NCI-H226 (cell line): Measurements from ENCODE around the gene GSTM3.
"Not testable (repeated sequence)": the region's sequence is repeated elsewhere in the genome, so short reads cannot be mapped to it uniquely, and the experiment has no call there.

Experiments
- DNase-seq: peaks from one replicate; pipeline ENCODE4 v3.0.0-alpha.2; 2015

GSTM3 gene

DNA sequence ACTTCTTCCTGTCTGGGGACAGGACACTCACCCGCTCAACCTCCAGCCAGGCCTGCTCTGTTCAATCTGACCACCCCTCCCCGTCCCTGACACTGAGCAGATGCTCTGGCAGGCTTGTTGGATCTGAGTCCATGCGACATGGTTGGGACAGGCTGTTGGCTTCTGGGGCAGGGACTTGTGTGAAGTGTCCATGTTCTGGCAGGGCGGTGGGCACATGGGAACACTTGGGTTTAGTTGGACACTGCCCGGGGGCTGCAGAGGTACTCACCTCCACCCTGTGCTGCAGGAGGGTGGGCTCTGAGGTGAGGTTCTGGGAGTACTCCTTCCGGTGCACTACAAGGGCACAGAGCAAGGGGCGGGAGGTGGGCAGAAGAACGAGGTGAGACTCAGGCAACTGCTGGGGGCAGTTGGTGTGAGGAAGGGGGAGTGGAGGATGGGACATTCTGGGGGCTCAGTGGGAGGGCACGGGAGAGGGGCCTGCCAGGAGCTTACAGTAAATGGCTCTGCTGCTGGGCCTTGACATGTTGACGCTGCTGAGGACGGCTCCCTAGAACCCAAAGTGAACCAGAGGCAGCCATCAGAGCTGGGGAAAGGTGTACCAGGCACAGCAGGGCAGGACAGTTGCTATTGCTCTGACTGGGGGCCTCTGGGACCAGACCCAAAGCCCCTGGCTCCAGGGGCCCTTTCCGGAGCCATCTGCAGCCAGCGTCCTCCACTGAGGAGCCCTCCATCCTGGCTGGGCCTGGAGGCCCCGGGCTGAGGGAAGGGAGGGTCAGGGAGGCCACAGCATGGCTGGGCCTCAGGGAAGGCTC is 20.6 kb upstream of the GSTM3 start:
- no peak for DNase-seq

DNA sequence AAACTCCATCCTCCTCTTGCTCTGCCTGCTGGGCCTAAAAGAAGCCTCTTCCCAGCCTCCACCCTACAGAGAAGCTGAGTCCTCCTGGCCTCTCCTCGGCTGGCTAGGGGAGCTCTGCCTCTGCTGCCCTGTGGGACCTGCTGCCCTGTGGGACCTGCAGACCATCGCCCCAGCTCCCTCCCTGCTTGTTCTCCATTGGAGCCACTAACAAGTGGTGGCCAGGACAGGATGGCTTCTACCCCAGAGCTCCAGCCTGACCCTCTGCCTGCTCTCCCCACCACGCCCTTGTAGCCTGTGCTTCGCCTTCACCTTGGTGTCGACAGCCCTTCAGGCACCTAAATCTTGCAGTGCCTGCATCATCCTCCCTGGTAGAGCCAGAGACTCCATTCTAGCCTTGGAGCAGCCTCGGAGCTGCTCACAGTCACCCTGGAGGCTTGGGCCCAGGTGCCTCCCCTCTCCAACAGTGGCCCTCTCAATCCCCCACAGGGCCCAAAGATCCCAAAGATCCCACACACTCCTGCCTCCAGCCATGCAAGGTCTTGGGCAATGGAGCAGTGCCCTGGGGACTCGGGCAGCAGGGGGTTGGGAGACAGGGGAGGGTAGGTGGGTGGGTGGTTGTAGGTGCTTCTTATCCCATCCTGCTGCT is 19.9 kb upstream of the GSTM3 start:
- DNase-seq, result no peak

DNA sequence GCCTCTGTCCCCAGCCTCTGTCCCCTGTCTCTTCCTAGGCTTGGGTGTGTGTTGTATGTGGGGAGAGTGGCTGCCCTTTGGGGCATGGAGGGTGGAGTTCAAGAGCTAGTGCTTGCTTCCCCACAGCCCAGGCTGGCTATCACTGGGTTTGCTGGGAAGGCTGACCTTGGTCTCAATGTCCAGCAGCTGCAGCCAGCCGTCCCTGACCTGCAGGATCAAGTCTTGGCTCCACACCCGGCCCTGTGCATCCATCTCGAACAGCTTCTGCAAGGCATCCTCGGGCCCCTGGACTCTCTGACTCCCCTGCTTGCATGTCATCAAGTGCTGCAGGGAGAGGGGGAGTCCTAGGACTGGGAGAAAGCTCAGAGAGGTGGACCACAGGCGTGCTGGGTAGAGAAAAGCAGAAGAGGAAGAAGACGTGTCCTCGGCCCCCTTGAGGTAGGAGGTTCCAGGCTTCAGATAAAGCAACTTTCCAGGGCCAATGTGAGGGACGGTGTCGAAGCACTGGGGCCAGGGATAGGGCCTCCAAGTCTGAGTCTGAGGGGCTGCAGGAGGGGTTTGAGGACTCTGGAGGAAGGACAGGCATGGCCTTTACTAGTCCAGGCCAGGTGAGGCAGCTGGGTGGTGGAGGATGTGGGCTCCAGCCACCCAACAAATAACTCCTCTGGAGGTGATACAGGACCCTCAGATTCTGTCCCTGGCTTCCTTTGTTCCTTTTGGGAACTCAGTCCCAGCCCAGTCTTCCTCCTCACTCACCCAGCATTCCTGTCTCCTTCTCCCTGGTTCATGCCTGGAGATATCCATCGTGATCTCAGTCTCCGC is 18.9 kb upstream of the GSTM3 start:
- no peak for DNase-seq

DNA sequence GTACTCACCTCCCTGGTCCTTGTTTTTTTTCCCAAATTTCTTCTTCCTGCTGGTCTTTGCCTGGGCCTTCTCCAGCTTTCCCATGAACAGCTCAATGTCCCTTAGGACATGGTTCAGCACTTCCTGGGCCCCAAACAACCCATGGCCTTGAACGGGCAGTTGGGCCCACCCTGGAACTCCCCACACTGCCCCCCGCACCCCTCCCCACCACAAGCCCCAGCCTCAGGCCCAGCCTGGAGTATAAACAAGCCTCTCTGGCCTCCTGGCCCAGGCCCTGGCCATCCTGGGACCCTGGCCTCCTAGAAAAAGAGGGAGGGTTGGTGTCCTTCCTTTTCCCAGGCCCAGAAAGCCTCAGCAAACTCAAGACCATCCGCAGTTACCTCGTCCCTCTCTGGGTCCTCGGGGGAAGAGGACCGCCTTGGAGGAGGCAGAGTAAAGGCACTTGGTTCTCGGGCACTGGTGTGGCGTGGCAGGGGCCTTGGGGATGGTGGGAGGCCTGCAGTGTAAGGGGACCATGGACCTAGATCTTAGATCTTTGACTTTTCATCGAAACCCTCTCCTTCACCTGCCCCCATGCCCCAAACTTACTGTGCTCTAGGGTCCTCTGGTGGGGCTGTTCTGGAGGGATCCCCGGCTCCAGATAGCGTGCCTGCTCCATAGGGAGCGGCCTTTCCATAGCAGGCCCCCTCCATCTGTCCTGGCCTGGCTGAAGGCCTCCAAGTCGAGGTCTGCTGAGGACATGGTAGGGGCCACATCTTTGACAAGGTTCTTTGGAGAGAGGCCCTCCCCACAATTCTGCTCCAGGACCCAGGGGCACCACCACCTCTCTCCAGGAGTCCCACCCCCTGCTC is 17.3 kb upstream of the GSTM3 start:
- DNase-seq, result no peak

DNA sequence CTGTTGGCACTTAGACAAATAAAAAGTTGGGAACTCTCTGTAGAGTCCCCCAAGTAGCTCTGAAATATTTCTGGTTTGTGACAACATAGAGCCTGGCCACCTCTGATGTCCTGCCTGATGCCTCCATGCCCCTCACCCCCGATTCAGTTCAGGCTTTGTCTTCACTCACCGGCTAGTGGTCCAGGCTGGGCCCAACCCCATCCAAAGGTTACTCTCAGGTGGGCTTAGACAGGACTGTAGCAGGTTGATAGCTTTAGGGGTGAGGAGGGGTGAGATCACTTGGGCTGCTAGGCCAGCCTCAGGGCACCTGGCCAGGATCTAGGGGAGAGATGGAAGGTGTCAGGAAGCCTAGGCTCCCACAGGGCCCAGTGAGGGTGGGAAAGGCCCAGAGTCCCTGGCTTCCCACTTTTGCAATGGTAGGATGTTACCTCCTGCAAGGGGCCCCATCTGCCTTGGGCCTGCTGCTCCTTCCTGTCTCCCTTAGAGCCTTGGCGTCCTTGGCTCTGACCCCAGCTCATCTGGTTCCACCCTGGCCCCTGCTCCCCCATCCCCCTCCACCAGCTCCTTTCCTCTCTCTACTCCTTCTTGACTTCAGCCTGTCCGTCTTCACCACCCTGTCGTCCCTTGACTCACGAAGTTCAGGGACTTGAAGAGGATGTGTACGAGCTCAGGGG is 16.1 kb upstream of the GSTM3 start:
- DNase-seq, result no peak

DNA sequence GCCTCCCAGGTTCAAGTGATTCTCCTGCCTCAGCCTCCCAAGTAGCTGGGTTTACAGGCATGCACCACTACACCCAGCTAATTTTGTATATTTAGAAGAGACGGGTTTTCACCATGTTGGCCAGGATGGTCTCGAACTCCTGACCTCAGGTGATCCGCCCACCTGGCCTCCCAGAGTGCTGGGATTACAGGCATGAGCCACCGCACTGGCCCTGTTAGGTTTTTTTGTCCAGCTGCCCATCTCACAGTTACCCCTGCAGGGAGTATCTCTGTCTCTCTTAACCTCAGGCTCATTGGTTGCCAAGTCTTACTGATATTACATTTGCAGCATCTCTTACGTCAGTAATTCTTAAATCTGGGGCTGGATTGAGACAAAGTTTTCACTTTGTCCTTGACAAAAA is 15.5 kb upstream of the GSTM3 start:
- DNase-seq, result not testable (repeated sequence)

DNA sequence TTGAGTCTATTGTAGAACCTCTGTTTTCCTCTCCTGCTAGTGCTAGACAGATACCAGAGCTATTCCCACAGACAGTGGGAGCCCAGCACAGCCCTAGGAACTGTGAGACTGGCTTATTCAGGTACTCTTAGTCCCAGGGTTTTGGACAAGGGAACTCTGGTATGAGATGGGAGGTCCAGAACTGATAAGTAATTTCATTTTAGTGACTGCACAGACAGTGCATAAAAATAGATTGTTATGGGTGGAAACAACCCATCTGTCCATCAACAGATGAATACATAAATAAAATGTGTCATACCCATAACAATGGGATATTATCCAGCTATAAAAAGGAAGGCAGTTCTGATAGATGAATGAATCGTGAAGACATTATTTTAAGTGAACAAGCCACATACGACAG is 13.9 kb upstream of the GSTM3 start:
- DNase-seq, result no peak

DNA sequence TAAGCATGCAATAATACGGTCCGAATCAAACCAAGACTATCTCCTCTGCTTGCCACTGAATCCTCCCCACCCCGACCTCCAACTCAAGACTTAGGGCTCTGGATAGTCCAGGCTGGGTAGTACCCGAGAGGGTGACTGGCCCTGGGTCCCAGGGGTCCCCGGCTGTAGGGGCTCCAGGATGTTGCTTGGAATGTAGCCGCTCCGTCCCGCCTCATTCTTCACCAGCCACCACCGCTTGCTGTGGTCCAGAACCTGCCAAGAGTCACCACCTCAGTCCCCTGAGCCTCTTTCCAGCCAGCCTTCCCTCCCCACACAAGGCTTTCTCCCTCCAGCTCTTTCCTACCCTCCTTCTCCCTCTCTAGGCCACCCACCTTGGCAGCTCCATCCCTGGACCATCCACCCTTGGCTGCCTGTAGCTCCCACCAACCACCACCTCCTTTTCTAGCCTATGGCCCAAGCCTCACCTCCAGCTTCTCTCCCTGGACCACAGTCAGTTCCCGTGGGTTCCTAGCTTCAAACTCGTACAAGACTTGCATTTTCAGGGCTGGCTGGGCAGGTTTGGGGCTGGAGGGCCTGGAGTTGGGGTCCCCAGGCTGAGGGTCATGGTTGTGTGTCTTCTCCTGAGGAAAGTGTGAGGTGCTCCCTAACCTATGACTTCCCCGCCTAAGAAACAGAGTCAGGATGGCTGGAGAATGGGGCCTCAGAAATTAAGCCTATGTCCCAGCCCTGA is 10.9 kb upstream of the GSTM3 start:
- DNase-seq, result no peak

DNA sequence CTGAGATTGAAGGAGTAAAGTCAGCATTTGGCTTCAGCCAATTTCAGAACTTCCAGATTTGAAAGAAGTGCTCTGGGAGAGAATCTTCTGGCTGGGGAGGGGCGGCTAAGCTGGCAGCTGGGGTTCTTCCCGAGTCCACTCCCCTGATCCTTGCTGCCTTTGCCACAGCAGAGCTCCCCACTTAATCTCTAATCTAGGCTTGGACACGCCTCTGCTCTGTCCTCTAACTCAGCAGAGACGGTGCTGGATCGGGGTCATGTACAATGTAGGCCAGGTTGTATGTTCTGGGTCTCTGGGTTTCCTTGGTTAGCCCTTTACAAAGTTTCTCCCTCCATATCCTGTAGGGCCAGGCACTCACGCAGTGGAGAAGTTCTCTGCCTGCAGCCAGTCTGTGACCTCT is 10.1 kb upstream of the GSTM3 start:
- DNase-seq, result no peak

DNA sequence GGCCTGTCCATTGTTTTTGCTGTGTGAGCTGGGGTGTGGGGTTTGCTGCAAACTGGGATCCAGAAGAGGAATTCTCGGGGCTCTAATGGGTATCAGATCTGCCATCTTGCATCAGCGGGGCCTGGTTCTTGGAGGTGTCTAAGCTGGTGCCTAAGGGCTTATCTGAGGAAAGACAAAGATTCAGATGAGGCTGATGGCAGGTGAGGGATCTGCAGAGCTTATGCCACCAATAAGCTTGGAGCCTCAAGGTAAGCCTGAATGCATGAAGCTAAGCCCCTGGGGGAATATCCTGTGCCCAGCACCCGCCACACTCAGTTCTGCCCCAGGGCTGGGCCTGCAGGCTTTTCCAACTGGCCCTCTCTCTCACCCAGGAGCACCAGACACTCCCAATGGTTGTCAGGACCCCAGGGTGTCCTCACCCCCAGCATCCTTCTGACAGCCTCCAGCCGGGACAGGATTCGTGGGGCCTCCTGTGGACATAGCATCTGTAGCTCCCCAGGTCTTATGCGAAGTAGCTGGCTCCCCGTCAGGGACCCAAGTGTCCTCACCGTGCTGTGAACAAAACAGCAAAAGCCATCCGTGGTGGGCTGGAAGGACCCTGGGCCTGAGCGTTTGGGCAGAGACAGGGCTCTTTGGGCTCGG is 9.5 kb upstream of the GSTM3 start:
- DNase-seq, result no peak

DNA sequence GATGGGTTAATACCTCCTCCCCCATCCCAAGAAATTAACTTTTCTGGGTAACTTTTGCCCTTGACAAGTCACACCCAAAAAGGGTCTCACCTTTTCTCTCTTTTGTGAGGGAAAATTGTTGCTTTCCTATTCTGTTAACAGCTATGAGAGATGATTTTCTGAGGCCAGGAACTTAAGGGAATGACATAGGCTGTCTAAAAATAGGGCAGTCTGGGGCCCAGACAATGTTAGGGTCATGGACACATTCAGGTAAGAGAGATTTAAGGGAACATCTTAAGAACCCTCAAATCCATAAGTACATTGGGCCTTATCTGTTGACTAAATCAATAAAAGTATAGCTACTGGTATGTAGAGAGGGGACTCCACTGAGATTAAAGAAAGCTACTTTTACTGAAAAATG is 8.4 kb upstream of the GSTM3 start:
- DNase-seq, result no peak

DNA sequence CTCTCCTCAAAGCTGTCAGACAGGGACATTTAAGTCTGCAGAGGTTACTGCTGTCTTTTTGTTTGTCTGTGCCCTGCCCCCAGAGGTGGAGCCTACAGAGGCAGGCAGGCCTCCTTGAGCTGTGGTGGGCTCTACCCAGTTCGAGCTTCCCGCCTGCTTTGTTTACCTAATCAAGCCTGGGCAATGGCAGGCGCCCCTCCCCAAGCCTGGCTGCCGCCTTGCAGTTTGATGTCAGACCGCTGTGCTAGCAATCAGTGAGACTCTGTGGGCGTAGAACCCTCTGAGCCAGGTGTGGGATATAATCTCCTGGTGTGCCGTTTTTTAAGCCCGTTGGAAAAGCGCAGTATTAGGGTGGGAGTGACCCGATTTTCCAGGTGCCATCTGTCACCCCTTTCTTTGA is 7.5 kb upstream of the GSTM3 start:
- DNase-seq, result not testable (repeated sequence)

DNA sequence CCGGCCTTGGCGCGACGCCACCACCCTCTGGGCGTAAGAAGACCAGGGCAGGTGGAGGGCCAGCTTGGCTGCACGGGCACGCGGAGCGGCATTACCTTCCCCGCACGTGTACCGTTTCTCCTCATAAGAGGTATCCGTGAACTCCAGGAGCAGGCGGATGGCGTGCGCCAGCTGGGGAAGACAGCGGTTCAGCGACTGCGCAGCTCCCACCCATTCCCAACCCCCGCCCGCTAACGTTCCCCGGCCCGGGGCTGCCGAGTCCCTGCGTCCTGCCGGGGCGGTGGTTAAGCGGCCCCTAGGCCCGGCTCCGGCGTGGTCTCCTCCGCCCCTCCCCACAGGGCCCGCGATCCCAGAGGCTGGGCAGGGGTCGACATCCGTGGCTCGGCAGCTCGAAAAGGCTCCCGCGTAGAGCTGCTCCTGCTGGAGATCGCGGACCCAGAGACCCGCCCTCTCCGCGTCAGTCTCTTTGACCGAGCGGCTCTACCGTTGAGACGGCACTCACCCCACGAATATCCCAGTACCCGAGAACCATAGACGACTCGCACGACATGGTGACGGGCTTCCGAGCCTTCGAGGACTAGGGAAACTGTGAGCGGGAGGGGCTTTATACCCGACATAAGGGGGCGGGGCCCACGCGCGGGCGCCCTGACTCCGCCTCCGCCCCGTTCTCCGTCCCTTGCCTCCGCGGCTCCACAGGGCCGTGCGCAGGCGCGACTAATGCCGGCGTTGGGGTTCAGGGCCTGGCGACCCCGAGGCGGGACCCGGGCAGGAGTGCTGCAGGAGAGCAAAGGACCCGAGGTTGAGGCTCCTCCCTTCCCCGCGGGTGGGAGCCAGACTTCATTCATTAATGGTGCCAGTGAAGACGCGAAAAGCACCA is 862 bp downstream of the GSTM3 start:
- DNase-seq, result no peak

DNA sequence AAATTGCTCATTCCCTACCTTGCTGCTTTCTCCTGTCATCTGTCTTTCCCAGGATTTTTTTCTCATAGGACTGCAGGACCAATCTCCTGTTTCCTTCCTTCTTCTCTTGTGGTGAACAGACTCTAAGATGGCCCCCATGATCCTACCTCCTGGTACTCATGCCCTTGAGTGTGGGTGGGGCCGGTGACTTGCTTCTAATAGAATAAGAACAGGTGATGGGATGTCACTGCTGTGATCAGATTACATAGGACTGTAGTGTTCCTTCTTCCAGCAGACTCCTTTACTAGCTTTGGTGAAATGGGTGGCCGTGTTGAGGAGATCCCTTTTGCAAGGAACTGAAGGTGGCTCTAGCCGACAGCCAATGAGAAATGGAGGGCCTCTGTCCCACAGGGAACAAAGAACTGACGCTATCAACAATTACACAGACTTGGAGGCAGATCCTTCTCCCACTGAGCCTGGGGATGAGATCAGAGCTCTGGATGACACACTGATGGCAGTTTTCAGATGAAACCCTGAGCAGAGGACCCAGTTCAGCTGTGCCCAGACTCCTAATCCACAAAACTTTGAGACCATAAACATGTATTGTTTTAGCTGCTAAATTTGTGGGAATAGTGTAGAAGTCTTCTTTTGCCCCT is 7.5 kb downstream of the GSTM3 start:
- DNase-seq, result no peak

DNA sequence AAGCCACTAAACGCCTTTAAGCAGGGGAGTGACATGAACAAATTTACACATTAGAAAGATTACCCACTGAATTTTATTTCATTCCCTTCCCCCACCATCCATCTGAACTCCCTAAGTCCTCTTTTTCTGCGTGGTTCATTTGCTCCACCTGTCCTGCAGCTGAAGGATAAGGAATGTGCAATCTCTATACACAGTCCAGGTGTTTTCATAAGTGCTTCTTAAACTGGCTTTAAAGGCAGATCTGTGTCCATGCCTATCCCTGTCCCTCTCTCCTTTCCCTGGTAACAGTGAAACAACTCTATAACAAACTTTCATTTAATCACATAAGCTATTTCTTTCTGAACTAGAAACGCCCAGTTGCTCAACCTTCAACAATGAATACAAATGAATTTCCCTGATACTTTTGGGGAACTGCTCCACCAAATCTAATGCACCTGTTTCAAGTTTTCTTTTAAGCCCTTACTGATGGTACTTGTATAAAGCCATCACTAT is 8.4 kb downstream of the GSTM3 start:
- no peak for DNase-seq

DNA sequence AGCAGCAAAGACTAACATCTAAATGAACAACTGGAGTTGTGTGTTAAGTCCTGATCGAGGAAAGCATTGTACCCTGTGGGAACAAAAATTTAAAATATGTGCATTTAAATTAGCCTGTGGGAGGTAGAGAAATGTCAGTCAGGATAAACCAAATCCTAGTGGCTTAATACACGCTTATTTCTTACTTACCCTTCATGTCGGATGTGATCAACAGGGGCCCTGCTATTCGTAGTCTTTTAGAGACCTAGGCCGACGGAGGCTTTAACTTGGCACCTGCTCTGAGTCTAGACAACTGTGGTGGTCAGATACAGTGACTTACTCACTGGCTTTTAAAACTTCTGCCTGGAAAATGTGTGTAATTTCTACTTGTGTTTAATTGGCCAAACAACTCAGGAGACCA is 10.2 kb downstream of the GSTM3 start:
- DNase-seq, result no peak

DNA sequence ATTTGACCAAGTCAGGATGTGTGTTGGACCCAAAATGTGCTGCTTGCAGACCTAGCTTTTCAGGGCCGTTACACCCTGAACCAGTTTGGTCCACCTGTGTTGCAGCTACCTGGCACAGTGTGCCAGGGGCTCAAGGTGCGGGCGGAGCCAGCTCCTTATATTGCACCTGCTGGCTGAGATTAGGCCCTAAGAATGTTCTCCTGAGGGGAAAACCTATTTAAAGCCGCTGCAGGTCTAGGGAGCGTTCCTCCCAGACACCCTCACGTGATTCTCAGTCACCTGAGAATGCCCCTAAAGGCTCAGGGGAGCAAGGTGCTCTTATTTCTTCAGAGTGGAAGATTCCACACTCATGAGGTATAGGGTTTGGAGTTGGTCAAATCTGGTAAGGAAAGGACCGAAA is 12.0 kb downstream of the GSTM3 start:
- no peak for DNase-seq

DNA sequence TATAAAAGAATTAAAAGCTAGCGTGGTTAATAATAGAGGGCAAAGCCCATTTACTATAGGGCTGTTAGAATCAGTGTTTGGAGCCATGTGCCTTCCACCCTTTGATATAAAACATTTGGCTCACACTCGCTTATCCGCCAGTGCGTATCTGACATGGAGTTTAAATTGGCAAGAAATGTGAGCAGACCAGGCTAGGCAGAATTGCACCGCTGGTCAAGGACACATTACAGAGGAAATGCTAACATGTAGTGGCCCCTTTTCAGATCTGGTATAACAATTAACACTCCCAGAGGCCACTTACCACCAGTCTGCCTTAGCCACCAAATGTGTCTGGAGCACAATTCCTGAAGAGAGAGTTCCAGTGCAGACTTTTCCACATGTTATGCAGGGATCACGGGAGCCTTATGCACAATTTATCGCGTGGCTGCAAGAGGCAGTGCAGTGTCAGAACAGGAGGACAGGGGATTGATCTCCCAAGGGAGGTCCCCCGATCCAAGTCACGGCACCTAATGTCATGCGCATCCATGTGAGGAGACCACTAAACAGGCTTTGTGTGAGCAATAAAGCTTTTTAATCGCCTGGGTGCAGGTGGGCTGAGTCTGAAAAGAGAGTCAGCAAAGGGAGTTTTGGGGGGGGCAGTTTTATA is 14.0 kb downstream of the GSTM3 start:
- no peak for DNase-seq

DNA sequence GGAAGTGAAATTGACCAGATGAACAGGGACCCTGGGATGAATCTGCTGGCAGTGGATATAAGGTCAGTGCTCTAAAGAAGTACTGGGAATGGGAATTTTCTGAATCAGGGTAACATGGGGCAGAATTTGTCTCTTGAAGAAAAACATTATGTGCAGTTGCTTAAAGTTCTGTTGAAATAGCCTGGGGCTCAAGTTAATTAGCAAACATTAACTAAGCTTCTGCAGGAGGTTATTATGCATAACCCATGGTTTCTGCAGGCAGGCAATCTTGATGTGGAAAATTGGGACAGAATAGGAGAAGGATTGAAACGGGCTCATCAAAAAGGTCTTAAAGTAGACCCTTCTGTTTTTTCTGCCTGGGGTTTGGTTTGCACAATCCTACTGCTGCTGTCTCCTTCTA is 14.8 kb downstream of the GSTM3 start:
- DNase-seq, result no peak
